ENCODE data around the gene GARNL3.

Gene GARNL3

DNA sequence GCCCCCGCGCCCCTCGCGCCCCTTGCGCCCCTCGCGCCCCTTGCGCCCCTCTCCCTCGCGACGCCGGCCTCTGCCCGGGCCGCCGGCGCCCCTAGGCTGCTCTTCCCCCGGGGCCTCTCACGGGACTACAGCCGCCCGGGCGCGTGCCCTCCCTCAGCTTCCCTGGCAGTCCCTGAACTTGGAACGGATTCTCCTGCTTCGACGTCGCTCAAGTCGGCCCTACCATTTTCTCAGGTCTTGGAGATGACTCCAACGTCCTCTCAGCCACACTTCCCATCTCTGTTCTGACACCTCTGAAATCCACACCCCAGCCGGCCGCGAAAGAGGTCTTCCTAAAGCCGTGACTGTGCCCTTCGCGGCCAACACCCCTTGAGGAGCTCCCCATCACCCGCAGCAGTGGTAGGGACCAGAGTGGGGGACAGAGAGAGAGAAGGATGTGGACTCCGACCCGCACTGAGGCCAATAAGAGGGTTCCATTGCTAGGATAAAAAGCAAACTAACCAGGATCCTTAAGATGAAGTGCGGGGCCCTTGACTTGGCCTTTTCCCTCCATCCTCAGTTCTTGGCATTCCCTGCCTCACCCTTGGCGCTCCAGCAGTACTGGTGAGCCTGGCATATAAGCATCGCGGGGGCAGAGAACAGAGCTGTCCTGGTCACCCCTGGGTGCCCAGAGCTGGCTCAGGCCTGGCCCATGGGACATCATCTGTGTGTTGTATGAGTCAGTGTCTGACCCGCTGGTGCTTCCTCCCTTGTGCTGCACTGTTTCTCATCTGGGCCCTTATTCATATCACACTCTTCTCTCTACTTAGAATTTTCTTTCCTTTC is 38.6 kb upstream of the GARNL3 start:
- Mint-ChIP-seq H3K27me3 (no peaks in the 10 kb centered on the region), H3K9me3 (no peaks in the 10 kb centered on the region), H3K4me1 (peaks cover 46% of the 10 kb centered on the region), H3K36me3 (no peaks in the 10 kb centered on the region), H3K4me3 (peak overlapping the region; percentile 79), H3K27ac (peak overlapping the region; percentile 47)
- peak; percentile 10 for ATAC-seq

DNA sequence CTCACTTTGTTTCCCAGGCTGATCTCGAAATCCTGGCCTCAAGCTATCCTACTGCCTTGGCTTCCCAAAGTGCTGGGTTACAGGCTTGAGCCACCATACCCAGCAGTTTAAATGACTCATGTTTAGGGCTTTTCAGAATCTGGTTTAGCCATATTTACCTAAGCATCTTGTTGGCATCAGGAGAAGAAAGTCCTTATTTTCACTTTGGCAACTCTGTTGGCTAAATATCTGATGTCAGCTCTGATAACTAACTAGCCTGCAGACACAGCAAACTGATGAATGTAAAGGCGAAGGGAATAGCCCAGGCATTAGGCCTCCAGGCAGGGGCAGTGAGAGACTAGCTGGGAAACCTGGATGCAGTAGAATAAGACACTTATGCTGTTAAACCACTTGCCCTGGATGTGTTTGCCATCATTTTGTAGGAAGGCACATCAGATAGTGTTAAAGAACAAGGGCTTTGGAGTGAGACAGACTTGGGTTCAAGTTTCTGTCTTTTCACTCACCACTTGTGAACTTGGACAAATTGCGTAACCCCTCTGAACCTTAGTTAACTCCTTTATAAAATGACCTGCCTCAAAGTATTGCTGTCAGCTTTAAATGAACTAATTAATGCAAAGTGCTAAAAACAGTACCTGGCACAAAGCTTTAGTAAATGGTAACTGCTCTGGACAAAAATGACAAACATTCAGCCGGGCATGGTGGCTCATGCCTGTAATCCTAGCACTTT is 34.7 kb upstream of the GARNL3 start:
- Mint-ChIP-seq H3K4me3 (no peak overlapping the region), H3K36me3 (no peaks in the 10 kb centered on the region), H3K27ac (no peak overlapping the region), H3K27me3 (no peaks in the 10 kb centered on the region), H3K4me1 (peaks cover 13% of the 10 kb centered on the region), H3K9me3 (no peaks in the 10 kb centered on the region)
- ATAC-seq, result no peak

DNA sequence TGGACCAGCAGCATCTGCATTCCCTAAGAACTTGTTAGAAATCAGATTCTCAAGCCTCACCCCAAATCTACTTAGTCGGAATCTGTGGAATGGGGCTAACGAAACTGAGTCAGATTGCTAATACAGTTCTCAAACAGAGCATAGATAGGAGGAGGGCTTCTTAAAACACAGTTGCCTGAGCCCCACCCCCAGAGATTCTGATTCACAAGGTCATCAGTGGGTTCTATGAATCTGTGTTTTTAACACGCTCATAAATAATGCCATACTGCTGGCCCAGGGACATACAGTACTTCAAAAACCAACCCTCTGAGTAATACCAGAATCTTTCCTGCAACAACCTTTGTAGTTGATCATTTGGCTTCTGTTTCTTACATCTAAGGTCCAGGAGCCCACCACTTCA is 32.9 kb upstream of the GARNL3 start:
- Mint-ChIP-seq H3K36me3 (peaks cover 5% of the 10 kb centered on the region), H3K9me3 (no peaks in the 10 kb centered on the region), H3K27me3 (no peaks in the 10 kb centered on the region), H3K4me1 (peaks cover 1% of the 10 kb centered on the region), H3K27ac (no peak overlapping the region), H3K4me3 (no peak overlapping the region)
- ATAC-seq, result no peak

DNA sequence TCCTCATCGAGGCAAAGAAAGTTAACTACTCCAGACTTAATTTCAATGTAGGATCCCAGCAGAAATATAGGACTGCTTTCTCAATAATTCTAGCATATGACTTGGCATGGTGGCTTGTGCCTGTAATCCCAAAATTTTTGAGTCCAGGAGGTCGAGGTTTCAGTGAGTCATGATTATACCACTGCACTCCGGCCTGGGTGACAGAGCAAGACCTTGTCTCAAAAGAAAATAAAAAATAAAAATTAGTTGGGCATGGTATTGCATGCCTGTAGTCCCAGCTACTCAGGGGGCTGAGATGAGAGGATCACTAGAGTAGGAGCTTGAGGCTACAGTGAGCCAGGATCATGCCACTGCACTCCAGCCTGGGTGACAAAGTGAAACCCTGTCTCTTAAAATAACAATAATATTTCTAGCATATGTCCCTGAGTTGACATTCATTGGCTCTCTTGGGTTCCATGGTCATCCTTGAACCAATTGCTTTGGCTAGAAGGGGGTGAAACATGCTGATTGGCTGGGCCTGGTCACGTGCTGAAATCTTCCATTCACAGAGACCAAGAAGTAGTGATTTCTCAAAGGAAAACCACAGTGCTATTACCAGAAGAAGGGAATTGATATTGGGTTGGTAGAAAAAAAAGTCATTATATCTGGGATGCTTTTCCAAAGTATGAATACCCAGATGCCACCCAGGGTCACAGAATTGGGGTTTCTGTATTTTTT is 31.6 kb upstream of the GARNL3 start:
- no peak overlapping the region for H3K27ac Mint-ChIP-seq
- ATAC-seq, result no peak
- H3K9me3 Mint-ChIP-seq, result no peaks in the 10 kb centered on the region
- H3K4me3 Mint-ChIP-seq, result no peak overlapping the region
- H3K36me3 Mint-ChIP-seq, result peaks cover 5% of the 10 kb centered on the region
- no peaks in the 10 kb centered on the region for H3K4me1 Mint-ChIP-seq
- no peaks in the 10 kb centered on the region for H3K27me3 Mint-ChIP-seq

DNA sequence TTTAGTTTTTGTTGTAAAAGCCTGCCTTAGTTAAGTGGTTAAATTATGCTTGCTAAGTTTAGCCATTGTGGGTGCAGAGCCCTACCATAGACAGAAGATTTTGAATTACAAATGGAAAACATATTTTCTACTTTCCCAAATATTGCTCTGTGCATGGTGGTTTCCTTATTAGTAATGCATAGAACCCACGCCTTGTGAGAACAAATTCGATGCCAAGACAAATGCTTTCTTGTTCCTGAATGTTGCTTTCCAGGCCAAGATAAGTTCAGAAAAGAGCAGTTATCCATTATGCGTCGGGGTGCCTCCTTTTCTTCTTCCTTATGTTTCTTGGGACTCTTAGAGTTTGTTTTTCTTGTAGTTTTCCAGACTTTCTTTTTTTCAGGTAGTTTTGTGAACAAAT is 31.0 kb upstream of the GARNL3 start:
- H3K4me1 Mint-ChIP-seq, result no peaks in the 10 kb centered on the region
- H3K27me3 Mint-ChIP-seq, result no peaks in the 10 kb centered on the region

DNA sequence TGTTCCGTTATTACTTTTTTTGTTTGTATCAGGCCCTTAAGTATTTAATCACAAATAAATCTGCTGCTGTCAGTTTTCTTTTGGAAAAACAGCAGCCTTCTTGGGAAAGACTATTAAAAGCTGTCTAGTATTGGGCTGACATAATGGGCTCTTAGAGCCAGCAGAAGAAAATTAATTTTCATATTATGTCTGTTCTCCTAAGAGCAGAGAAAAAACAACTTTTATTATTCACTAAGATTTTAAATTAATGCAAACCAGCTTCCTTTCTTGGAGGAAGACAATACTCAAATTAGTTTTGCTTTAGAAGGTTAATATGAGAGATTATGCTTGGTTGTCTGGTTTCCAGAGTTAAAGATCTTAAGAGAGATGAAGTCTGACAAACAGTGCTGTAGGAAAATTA is 30.6 kb upstream of the GARNL3 start:
- no peaks in the 10 kb centered on the region for H3K27me3 Mint-ChIP-seq
- H3K36me3 Mint-ChIP-seq, result peaks cover 5% of the 10 kb centered on the region
- no peak for ATAC-seq
- no peaks in the 10 kb centered on the region for H3K4me1 Mint-ChIP-seq
- no peak overlapping the region for H3K27ac Mint-ChIP-seq
- H3K4me3 Mint-ChIP-seq, result no peak overlapping the region
- H3K9me3 Mint-ChIP-seq, result no peaks in the 10 kb centered on the region

More for the DNA sequence above, 31.0 kb upstream of the GARNL3 start:
- Mint-ChIP-seq H3K36me3 (peaks cover 5% of the 10 kb centered on the region), H3K4me3 (no peak overlapping the region), H3K9me3 (no peaks in the 10 kb centered on the region), H3K27ac (no peak overlapping the region)
- no peak for ATAC-seq

DNA sequence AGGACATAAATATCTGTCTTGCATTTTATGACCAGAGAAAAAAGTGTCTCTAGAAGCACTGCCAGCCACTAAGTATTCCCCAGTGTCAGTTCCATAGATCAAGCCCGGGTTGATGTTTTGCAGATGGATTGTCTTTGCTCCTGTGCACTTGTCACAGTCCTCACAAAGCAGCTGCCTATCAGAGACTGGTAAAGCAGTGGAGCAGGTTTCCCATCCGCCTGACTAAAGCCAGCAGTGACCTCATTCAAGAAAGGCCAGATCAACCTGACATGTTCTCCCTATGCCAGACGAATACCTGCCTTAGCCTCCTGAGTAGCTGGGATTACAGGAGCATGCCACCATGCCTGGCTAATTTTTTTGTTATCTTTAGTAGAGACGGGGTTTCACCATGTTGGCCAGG is 26.8 kb upstream of the GARNL3 start:
- H3K9me3 Mint-ChIP-seq, result no peaks in the 10 kb centered on the region
- ATAC-seq, result no peak

DNA sequence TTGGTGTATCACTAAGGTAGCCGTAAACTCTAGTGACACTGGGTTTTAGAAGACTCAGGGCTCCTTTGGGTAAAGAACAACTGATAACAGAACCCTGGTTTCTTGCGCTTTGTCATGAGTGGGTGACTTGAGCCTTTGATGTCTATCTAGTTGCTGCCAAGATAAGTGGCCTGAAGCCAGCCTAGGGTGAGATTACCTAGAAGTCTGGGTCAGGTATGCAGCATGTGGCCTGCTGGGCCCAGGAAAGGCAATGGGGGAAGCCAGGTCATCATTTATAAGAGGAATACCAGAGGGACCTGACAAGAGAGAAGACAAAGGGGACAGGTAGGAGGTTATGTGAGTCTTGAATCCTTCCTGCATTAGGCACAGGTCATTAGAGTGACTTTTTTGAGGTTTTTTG is 23.2 kb upstream of the GARNL3 start:
- Mint-ChIP-seq H3K4me1 (peaks cover 16% of the 10 kb centered on the region), H3K27ac (no peak overlapping the region), H3K4me3 (no peak overlapping the region), H3K9me3 (no peaks in the 10 kb centered on the region), H3K27me3 (no peaks in the 10 kb centered on the region), H3K36me3 (no peaks in the 10 kb centered on the region)
- ATAC-seq, result no peak

More for the DNA sequence above, 26.8 kb upstream of the GARNL3 start:
- no peaks in the 10 kb centered on the region for H3K27me3 Mint-ChIP-seq
- H3K36me3 Mint-ChIP-seq, result peaks cover 5% of the 10 kb centered on the region
- no peaks in the 10 kb centered on the region for H3K4me1 Mint-ChIP-seq
- no peak overlapping the region for H3K27ac Mint-ChIP-seq
- no peak overlapping the region for H3K4me3 Mint-ChIP-seq

DNA sequence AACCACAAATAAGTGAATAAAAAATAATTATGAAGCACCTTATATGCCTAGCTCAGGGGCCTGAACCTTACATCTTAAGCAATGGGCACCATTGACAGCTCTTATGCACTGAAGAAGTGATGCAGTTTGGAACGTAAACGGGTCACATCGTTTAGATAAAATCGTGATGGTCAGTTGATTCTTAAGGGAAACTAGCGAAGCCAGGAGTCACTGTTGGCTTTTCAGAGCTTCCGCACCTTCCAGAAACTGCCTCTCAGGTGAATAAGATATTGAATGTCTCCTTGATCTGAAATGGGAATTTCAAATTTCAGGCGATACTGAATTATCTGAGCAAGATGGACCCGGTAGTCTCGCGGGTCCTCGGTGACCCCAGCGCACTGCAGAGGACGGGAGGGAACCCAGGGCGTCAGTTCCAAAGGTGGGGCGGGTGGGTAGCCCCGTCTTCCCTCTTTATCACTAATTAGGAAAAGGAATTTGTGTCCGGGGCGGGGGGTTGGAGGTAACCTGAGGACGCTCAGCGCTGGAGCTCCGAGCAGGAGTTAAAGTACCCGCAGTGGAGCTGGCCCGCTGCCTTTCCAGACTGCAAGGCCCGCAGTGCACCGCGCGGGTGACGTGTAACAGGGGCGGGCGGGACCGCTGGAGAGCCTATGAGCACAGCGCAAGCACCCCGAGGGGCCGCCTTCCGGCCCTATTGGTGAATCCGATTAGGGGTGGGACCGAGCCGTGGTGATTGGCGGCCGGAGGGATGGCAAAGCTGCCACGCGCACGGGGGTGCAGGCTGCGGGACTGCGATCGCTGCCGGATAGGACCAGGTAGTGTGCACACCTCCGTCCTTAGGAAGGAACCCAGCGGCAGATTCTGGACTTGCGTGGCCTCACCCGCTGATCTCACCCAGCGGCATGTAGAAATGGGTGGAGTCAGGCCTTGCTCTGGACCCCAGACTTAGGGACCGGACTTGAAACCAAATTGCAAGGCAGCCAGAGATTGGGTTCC is 19.7 kb upstream of the GARNL3 start:
- peak overlapping the region; percentile 89 for H3K27ac Mint-ChIP-seq
- ATAC-seq, result peak; percentile 100
- H3K4me1 Mint-ChIP-seq, result peaks cover 17% of the 10 kb centered on the region

DNA sequence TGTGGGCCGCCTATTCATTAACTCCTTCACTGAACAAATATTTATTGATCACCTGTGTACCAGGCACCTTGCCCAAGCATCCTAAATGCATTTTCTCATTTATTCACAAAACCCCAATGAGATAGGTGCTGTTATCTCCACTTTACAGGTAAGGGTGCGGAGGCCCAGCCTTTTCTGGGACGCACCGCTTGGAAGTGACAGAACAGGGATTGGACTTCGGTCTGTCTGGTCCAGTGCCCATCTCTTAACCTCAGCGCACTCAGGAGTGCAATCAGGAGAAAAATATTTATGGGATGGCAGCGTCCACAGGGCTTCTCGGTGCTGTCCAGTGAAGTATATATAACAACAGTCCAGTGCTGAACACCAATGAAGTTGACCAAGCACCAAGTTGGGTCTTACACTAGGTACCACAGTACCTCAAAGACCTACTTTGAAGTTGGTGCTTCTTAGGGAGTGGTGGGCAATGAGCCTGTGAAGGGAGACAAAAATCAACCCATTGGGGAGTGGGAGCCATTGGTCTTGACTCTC is 18.9 kb upstream of the GARNL3 start:
- no peaks in the 10 kb centered on the region for H3K9me3 Mint-ChIP-seq

More for the DNA sequence above, 19.7 kb upstream of the GARNL3 start:
- H3K27me3 Mint-ChIP-seq, result no peaks in the 10 kb centered on the region
- H3K36me3 Mint-ChIP-seq, result peaks cover 6% of the 10 kb centered on the region
- peak overlapping the region; percentile 94 for H3K4me3 Mint-ChIP-seq
- H3K9me3 Mint-ChIP-seq, result no peaks in the 10 kb centered on the region

DNA sequence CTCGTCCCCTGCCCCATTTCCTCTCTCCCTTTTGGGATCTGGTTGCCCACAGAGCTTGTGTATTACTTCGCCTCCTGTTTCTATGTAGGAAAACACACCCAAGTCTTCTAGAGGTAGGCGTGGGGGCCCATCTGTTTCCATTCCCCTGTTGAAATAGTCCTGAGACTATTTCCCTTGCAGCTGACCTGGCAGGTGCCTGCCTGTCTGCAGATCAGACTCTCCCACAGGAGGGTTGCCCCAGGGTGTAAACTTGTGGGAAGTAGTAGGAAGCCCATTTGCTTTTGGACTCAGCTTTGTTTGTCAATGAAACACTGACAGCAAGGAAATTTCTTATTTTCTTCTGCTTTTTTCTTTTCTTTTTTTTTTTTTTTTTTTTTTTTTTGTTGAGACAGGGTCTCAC is 16.3 kb upstream of the GARNL3 start:
- H3K36me3 Mint-ChIP-seq, result peaks cover 12% of the 10 kb centered on the region
- H3K4me3 Mint-ChIP-seq, result no peak overlapping the region
- no peak for ATAC-seq
- H3K4me1 Mint-ChIP-seq, result peaks cover 17% of the 10 kb centered on the region
- H3K27me3 Mint-ChIP-seq, result no peaks in the 10 kb centered on the region
- no peak overlapping the region for H3K27ac Mint-ChIP-seq
- H3K9me3 Mint-ChIP-seq, result no peaks in the 10 kb centered on the region

More for the DNA sequence above, 18.9 kb upstream of the GARNL3 start:
- no peak for ATAC-seq
- peaks cover 17% of the 10 kb centered on the region for H3K4me1 Mint-ChIP-seq
- H3K27ac Mint-ChIP-seq, result peak overlapping the region; percentile 89
- peaks cover 6% of the 10 kb centered on the region for H3K36me3 Mint-ChIP-seq
- H3K4me3 Mint-ChIP-seq, result peak overlapping the region; percentile 94
- no peaks in the 10 kb centered on the region for H3K27me3 Mint-ChIP-seq

DNA sequence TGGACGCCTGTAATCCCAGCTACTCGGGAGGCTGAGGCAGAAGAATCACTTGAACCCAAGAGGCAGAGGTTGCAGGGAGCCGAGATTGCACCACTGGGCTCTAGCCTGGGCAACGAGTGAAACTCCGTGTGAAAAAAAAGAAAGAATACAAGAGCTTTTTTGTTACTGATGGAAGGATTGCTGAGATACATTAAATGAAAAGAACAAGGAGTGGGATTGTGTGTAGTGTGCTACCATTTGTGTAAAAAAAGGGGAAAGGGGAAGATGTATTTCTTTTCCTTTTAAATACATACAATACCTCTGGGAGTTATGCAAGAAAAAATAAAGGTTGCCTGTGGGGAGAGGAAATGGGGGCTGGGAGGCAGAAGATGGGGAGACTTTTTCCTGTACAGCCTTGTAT is 14.7 kb upstream of the GARNL3 start:
- no peak overlapping the region for H3K4me3 Mint-ChIP-seq
- peaks cover 12% of the 10 kb centered on the region for H3K36me3 Mint-ChIP-seq
- H3K27ac Mint-ChIP-seq, result no peak overlapping the region
- no peaks in the 10 kb centered on the region for H3K9me3 Mint-ChIP-seq
- ATAC-seq, result no peak
- H3K4me1 Mint-ChIP-seq, result peaks cover 15% of the 10 kb centered on the region
- no peaks in the 10 kb centered on the region for H3K27me3 Mint-ChIP-seq

DNA sequence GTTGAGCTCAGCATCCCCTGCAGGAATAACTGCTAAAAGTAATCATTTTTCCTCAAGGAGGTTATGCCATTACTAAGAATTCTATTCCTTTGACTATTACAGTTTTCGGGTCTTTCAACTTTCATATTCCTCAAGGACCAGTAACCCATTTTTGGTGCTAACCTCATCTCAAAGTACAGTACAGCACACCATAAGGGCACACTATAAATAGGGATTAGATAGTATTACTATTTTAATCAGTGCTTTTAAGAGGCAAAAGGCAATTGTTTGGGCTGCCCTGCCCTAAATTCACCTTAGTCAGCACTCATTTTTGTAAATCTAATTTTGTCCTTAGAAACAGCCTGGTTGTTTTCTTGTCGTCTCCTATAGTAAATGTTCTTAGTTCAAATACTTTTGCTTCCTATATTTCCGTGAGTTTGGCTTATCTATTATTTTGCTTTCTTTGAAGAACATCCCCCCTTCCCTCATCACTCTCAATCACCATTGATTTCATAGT is 13.6 kb upstream of the GARNL3 start:
- H3K4me3 Mint-ChIP-seq, result no peak overlapping the region
- H3K27ac Mint-ChIP-seq, result no peak overlapping the region
- H3K36me3 Mint-ChIP-seq, result peaks cover 12% of the 10 kb centered on the region
- no peak for ATAC-seq
- H3K4me1 Mint-ChIP-seq, result peaks cover 5% of the 10 kb centered on the region
- H3K9me3 Mint-ChIP-seq, result no peaks in the 10 kb centered on the region
- H3K27me3 Mint-ChIP-seq, result no peaks in the 10 kb centered on the region
